Esophagus squamous epithelium (tissue), 4 donors: Measurements from ENCODE around the gene CD276.

Experiments
- CTCF ChIP-seq, 6 experiments: fragments of 450-650 bp in 4 of 6; fragments of 200-600 bp in 2 of 6; sonication (generic) in 2 of 6; IDR thresholded peaks; one replicate each; pipeline ENCODE4 v1.5.1; 2016 to 2019; ENCODE audit warnings: antibody characterized with exemption in 6 of 6, mild to moderate bottlenecking in 4 of 6, moderate library complexity in 4 of 6
- POLR2A ChIP-seq, 4 donors: fragments of 450-650 bp; IDR thresholded peaks; one replicate each; pipeline ENCODE4 v1.6.1; 2017; ENCODE audit warnings: antibody characterized with exemption in 4 of 4, mild to moderate bottlenecking in 4 of 4, moderate library complexity in 3 of 4

GRCh38 chr15:73722425-73722824, 38.2 kb downstream of the CD276 start:
- no peak for TF ChIP-seq CTCF (IDR thresholded peaks at IDR 0.05)
- TF ChIP-seq POLR2A (IDR thresholded peaks at IDR 0.05): no peak
